Skeletal muscle cell (primary cell): Measurements from ENCODE around the gene CCDC32.

Source experiments
- DNase-seq: peaks from one replicate; pipeline ENCODE4 v3.0.0-alpha.2; 2010; ENCODE audit warnings: low read depth
- H3K4me3 ChIP-seq: 2 replicates; pipeline ENCODE4 v1.5.1; 2011; ENCODE audit warnings: low read depth, mild to moderate bottlenecking, control low read depth, low read length, moderate library complexity

The CCDC32 gene

DNA sequence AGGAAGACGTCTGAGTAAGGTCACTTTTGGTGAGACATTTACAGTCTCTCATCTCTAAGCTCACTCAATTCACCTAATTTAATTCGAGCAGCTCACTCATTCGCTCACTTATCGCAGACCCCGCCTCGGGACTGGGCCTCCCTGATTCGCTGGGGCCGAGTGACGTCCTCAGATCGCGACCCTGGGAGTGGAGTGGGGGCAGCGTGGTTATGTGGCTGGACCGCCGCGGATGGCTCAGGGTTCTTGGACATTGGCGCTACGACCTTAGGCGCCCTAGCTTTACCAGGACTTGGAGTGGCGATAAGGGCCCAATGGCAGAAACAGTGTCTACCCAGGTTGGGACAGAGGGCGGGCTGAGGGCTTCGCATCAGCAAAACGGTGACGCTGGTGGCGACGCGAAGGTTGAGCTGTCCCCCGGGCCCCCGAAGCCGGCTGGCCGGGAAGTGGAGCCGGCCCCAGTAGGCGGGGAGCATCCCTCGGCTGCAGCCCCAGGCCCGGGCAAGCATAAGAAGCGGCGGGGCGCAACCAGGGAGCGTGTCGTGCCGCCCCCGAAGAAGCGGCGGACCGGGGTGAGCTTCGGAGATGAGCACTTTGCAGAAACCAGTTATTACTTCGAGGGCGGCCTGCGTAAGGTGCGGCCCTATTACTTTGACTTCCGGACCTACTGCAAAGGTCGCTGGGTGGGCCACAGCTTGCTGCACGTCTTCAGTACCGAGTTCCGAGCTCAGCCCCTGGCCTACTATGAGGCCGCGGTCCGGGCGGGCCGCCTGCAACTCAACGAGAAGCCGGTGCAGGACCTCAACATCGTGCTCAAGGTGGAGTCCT lies 4.5 kb upstream of the CCDC32 start, which contains the start of gene RPUSD2:
Gene RPUSD2, plus strand, starts transcription at position 171 of the 825 bp plus-strand sequence. Its CDS starts 39 bp downstream, at position 210.
- DNase-seq = peak; percentile 69
- peak within 1 kb of the TSS; percentile 91 for H3K4me3 ChIP-seq

- no peak overlapping the region for H3K4me3 ChIP-seq
- DNase-seq = no peak
Measured at GRCh38 chr15:40567111-40567510, 2.3 kb upstream of the CCDC32 start.

- H3K4me3 ChIP-seq = peak overlapping the region; percentile 93
- DNase-seq = no peak
Measured at GRCh38 chr15:40565333-40566238, 744 bp upstream of the CCDC32 start.

- no peak overlapping the region for H3K4me3 ChIP-seq
- DNase-seq = no peak
Measured at GRCh38 chr15:40563426-40563825, 1.4 kb downstream of the CCDC32 start.

GRCh38 chr15:40562691-40563090 lies 2.2 kb downstream of the CCDC32 start:
- no peak for DNase-seq
- H3K4me3 ChIP-seq = no peak overlapping the region

DNA sequence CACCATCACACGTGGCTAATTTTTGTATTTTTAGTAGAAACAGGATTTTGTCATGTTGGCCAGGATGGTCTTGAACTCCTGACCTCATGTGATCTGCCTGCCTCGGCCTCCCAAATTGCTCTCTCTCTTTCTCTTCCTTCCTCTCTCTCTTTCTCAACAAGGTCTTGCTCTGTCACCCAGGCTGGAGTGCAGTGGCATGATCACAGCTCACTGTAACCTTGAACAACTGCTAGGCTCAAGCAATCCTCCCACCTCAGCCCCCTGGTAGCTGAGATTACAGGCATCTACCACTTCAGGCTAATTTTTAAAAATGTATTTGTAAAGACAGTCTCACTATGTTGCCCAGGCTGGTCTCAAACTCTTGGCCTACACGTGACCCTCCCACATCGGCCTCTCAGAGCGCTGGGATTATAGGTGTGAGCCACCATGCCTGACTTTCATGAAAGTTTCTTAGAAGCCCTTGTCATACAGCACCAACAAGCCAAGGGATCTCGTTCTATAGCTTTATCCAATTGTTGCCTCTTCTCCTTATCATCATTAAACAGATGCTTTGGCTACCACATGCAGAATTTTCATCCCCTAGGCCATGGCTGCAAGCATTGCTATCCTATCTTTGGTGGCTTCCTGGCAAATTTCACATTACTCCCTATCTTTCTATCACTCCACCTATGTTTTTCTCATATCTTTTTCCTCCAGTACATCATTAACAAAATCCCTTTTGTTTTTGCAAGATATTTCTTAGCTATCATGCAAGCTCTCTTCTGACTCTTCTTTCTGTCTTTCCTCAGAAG lies 5.7 kb downstream of the CCDC32 start:
- H3K4me3 ChIP-seq = no peak overlapping the region
- no peak for DNase-seq

GRCh38 chr15:40555876-40556275 lies 9.0 kb downstream of the CCDC32 start:
- H3K4me3 ChIP-seq = no peak overlapping the region
- DNase-seq = no peak

DNA sequence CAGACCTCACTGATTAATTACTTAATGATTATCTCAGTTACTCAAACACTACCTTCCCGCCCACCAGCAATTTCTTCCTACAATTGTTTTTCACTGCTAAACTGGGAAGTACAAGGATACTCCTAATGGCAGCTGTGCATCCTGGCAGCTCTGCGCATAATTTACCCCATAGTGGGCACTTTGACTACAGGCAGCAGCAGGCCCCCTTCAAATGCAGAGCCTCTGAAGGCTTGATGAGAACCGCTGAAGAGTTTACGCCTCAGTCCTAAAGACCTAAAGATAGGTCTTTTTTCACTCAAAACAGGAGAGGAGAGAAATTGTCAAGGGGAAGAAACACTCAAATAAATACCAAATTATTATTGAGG lies 10.7 kb downstream of the CCDC32 start:
- H3K4me3 ChIP-seq = no peak overlapping the region
- DNase-seq = no peak

- no peak overlapping the region for H3K4me3 ChIP-seq
- no peak for DNase-seq
Measured at GRCh38 chr15:40550341-40551037, 14.4 kb downstream of the CCDC32 start.

- H3K4me3 ChIP-seq = no peak overlapping the region
- no peak for DNase-seq
Measured at GRCh38 chr15:40549894-40550293, 14.9 kb downstream of the CCDC32 start.

- DNase-seq = no peak
- H3K4me3 ChIP-seq = no peak overlapping the region
Measured at GRCh38 chr15:40548610-40549009, 16.2 kb downstream of the CCDC32 start.

DNA sequence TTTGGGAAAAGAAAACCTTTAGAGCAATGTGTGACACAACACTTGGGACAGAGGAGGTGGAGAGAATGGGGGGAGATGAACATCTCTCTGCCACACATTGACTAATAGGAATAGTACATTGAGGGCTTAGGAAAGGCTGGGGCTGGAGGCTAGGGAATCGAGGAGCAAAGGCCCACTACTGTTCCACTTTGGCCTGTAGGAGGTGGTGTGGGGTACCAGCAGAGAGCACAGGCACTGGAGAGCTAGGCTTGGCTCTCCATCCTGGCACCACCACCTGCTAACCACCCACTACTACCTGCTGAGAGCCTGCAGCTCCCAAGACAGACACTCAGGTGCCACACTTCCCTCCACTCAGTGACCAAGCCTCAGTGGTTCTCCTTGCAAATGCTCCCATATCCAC lies 19.4 kb downstream of the CCDC32 start:
- no peak overlapping the region for H3K4me3 ChIP-seq
- no peak for DNase-seq

- no peak for DNase-seq
- H3K4me3 ChIP-seq = no peak overlapping the region
Measured at GRCh38 chr15:40543631-40544294, 21.1 kb downstream of the CCDC32 start.

DNA sequence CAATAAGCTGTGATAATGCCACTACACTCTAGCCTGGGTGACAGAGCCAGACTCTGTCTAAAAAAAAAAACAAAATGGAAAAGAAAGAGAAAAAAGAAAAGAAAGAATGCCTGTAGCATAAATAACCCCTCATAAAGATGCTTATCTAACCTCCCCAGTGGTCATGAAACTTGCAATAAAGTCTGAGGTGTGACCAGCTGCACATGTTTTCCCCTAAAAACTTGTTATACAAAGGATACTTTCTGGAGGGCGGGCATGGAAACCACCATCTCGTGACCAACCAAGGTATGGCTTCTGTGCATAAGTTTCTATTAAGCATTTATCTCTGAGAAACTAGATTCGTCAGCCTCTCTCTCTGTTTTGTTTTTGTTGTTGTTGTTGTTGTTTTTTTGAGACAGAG lies 21.8 kb downstream of the CCDC32 start:
- DNase-seq = no peak
- H3K4me3 ChIP-seq = no peak overlapping the region

GRCh38 chr15:40538976-40539375 lies 25.9 kb downstream of the CCDC32 start:
- H3K4me3 ChIP-seq = no peak overlapping the region
- no peak for DNase-seq

DNA sequence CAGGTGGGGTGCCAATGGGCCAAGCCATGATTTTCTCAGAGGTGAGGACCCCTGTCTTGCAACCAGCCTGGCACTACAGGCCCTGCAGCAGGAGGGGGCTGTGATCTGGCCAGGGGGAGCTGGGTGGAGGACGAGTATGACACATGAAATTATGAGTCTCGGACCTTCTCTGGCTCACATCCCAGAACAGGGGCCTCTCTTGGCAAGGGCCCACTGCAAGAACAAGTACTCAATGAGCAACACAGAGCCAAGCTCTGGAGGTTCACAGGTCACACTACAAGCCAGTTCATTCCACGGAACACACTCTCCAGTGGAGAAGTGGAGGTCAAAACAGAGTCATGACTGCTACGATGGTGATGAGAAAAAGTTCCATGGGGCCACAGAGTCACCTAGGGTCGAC lies 28.3 kb downstream of the CCDC32 start:
- no peak overlapping the region for H3K4me3 ChIP-seq
- DNase-seq = peak; percentile 76

GRCh38 chr15:40534371-40534770 lies 30.5 kb downstream of the CCDC32 start:
- no peak overlapping the region for H3K4me3 ChIP-seq
- DNase-seq = no peak

GRCh38 chr15:40533763-40534364 lies 31.0 kb downstream of the CCDC32 start:
- H3K4me3 ChIP-seq = no peak overlapping the region
- DNase-seq = no peak
